Stimulated activated CD4-positive, alpha-beta T cell treated with anti-CD3 and anti-CD28 coated beads, TNF-alpha, amount 100 ng/mL, for 4 hours (primary cell): ENCODE measurements around the gene CANT1.
A peak's percentile ranks its signal among the peaks of the same experiment; 100 is the strongest.
"Not testable (repeated sequence)": the region's sequence is repeated elsewhere in the genome, so short reads cannot be mapped to it uniquely, and the experiment has no call there.

ENCODE experiments used
- DNase-seq, 3 experiments: peaks; one replicate each; pipeline ENCODE4 v3.0.0-alpha.2; 2020; ENCODE audit warnings: low read depth in 3 of 3

Gene CANT1

GRCh38 chr17:79027274-79027924, 17.8 kb upstream of the CANT1 start:
- no peak for DNase-seq

GRCh38 chr17:79026376-79027273, 17.1 kb upstream of the CANT1 start:
- no peak for DNase-seq

DNA sequence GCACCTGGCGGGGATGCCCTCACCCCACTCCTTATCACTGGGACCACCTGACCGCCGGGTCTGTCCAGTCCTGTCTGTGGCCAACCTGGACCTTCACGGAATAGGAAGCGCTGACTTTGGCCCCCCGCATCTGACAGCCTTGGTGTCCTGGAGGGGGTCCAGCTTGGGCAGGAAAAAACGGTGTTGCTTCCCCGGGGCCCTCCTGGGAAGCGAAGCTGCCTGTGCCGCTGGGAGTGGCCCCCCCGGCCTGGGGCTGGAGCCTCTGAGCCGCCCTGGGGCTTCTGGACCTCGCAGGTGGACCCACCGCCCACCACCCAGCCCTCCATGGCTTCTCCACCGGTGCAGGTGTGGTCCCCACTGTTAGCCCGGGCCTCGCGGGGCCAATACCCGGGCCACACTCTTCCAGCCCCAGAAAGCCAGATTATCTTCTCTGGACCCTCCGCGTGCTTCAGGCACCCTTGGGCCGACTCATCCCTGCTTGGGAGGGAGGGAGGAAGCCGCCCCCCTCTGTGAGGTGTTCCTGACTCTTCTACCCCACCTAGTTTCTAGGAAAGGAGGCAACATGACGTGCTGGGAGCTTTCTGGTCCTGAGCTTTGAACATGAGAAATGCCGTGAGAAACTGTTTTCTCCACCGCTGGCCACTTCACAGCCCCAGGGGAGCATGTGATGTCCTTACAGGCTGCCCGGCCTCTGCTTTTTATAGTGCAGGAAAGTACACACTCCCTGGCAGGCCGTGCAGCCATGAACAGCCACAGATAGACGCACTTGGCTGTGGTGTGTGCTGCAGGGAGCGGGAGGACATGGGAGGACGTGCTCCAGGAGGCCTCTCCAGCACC, 15.6 kb upstream of the CANT1 start:
- no peak for DNase-seq

GRCh38 chr17:79023886-79024771, 14.6 kb upstream of the CANT1 start, which contains the start of gene C1QTNF1:
Gene C1QTNF1 (plus strand): TSS chr17:79024169. CDS start chr17:79043969, 19,800 bp downstream.
- no peak for DNase-seq

GRCh38 chr17:79023180-79023705, 13.7 kb upstream of the CANT1 start:
- DNase-seq = no peak

DNA sequence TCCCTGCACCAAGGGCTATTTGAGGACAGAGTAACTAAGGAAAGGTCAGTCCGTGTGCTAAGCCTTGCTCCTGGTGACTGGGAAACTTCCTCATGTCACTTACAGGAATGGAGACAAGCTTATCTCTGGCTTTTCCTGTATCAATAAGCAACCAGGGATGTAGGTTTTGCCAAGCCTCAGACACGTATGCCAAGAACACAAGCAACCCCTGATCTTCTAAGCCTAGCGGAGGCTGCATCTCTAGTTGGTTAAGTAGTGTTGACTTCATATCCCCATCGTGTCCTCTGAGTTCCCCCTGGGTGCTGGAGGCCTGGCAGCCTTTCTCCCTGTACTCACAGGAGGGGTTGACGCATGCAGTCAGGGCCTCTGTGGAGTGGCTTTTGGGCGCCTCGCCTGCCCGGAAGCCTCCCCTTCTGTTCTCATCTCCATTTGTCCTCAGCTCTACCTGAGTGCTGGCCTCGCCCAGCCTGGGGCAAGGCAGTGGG, 13.0 kb upstream of the CANT1 start:
- DNase-seq = no peak

DNA sequence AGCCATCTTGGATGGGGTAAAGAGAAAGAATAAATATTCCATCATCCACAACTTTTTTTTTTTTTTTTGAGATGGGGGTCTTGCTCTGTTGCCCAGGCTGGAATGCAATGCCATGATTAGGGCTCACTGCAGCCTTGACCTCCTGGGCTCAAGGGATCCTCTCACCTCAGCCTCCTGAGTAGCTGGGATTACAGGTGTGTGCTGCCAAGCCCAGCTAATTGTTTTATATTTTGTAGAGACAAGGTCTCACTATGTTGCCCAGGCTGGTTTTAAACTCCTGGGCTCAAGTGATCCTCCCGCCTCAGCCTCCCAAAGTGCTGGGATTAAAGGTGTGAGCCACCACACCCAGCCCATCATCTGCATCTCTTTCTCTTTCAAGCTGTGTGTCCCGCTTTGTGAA, 12.4 kb upstream of the CANT1 start:
- not testable (repeated sequence) for DNase-seq

- DNase-seq = no peak
Measured at GRCh38 chr17:79020631-79021301, 11.2 kb upstream of the CANT1 start.

DNA sequence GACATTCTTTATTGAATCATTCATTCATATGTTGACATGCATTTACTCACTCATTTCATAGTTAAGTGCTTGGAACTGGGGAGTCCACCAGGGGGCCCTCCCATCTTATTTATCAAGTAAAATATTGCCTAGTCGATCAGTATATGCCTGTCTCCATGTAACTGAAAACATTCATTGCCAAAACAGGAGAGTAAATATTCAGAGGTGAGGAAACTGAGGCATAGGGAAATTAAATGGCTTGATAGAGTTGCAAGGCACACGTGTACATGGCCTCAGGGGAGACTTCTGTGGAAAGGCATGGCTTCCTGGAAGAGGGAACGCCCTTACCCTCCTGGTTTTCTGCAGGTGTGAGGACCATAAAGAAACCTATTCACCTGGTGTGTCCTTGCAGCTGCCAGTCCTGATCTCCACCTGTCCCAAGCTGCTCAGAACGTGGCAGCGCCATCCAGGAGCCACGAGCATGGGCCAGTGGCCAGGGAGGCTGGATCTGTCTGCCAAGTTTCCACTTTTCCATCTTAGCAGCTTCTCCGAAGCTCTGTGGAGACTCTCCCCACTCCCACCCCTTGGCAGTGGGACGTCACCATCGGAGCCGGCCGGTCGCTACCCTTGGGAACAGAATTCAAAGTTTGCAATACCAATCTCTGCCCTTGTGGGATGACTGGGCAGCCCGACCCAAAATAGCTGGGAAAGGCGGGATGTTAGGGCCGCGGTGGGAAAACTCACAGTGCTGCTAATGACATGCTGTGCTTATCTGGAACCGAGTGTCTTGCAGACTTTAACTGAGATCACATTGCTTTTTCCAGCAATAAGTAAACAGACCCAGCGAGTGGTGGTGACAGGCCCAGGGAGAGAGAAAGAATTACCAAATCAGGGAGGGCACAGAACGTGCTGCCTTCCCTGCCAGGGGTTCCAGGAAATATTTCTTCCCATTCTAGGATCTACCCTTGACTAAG, 10.3 kb upstream of the CANT1 start:
- DNase-seq = peak in 1 of 3 experiments; percentile 29

DNA sequence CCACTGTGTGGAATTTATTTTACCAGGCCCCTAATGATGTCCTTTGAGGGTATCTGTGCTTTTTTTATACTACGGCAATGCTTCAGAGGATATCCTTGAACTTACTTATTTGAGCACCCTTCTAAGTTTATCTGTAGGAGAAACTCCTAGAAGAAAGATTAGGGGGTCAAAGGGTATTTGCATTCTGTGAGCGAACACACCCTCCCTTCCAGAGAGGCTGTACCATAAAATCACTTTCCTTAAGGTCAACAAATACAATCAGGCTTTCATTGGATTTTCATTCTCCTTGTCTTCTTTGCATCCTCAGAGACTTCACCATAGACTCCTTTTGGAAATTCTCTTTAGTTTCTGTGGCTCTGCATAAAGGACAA, 9.7 kb upstream of the CANT1 start:
- DNase-seq = no peak

DNA sequence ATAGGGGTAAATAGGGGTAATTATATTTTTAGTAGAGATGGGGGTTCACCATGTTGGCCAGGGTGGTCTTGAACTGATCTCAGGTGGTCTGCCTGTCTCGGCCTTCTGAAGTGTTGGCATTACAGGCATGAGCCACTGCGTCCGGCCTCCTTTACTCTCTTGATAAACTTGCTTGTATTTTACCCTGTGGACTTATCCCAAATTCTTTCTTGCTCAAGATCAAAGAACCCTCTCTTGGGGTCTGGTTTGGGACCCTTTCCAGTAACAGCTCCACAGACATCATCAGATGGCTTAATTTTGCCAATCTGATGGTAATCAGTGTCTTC, 8.8 kb upstream of the CANT1 start:
- DNase-seq = no peak

GRCh38 chr17:79017546-79018369, 8.2 kb upstream of the CANT1 start:
- DNase-seq = no peak

DNA sequence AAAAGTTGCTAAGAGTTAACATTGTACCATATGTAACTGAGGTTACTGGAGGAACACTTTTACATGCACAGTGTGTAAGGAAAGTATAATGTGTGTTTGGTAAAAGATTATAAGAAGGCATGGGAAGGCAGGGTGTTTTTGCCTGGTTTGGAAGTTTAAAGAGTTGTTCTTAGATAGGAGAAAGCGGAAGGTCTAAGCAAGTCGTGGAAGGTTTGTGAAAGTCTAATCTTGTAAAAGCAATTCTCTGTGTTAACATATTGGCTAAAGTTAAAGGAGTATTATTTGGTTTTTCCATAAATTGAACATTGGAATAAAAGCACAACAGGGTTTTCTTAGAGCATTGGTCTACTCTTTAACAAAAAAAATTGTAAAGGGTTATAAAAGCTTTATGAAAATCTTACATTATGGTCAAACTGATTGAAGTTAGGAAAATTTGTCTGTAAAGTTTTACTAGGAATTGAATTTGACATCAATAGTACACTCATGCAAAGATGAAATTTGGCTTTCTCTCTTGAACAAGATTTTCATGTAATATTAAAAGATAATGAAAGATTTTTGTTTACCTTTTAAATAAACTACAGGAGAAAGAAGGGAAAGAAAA, 4.7 kb upstream of the CANT1 start:
- no peak for DNase-seq

GRCh38 chr17:79012563-79013134, 3.1 kb upstream of the CANT1 start:
- no peak for DNase-seq

DNA sequence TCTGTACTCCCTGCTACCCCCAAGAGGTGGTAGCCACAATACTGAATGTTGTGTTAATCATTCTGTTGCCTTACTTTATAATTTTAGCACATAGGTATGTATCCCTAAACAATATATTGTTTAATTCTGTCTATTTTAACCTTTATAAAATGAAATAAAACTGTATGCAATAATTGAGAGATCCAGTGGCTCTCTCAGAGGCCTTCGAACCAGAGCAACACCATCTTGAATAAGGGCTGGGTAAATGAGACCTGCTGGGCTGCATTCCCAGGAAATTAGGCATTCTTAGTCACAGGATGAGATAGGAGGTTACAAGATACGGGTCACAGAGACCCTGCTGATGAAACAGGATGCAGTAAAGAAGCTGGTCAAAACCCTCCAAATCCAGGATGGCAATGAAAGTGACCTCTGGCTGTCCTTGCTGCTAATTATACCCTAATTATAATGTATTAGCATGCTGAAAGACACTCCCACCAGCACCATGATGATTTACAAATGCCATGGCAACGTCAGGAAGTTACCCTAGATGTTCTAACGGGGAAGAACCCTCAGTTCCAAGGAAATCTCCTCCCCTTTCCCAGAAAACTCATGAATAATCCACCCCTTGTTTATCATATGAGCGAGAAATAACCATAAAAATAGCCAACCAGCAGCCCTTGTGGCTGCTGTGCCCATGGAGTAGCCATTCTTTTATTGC, 2.0 kb upstream of the CANT1 start:
- no peak for DNase-seq

DNA sequence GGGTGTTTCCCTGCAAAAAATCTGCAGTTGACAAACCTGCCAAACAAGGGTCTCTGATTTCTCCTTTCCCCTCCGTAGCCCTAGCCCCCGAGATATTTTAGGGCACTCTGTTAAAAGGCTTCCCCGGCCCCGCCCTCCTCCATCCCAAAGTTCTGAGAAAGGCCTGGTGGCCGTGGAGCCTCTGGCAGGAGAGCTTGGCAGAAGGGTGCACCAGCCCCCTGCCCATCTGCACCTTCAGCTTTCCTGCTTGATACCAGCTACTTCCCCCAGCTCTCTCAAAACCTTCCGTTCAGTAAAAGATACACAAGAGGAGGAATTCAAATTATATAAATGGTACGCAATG, 711 bp upstream of the CANT1 start:
- no peak for DNase-seq
